Spleen (tissue), 11 donors: ENCODE data around the gene SUPT20HL2. TPM values are rescaled to one million over a fixed set of nuclear protein-coding genes. Genes with fewer than 3 reads are reported as not detected.

Experiments
- DNase-seq: peaks from one replicate; pipeline ENCODE4 v3.0.0-alpha.2; 2020
- H3K27ac ChIP-seq, 8 donors: fragments of 200-600 bp; sonication (generic) in 7 of 8; 1 replicate in 4 of 8; 2 replicates in 4 of 8; pipeline versions ENCODE4 v1.5.0 to v1.8.0; 2016 to 2021; ENCODE audit warnings: inconsistent platforms in 4 of 8, mild to moderate bottlenecking in 4 of 8, moderate library complexity in 1 of 8
- H3K27me3 ChIP-seq, 7 donors: fragments of 200-600 bp; sonication (generic) in 6 of 7; replicated peaks in 1 of 7; 1 replicate in 4 of 7; 2 replicates in 3 of 7; pipeline versions ENCODE4 v1.5.0 to v1.8.0; 2016 to 2021; ENCODE audit warnings: inconsistent platforms in 3 of 7, mild to moderate bottlenecking in 1 of 7
- H3K36me3 ChIP-seq, 6 donors: fragments of 200-600 bp; sonication (generic) in 5 of 6; 1 replicate in 4 of 6; 2 replicates in 2 of 6; pipeline versions ENCODE4 v1.5.0 to v1.8.0; 2016 to 2021; ENCODE audit warnings: inconsistent platforms in 2 of 6
- H3K4me1 ChIP-seq, 6 donors: fragments of 200-600 bp; sonication (generic) in 5 of 6; 1 replicate in 3 of 6; 2 replicates in 3 of 6; pipeline versions ENCODE4 v1.5.0 to v1.8.0; 2016 to 2021; ENCODE audit warnings: inconsistent platforms in 3 of 6
- H3K4me3 ChIP-seq, 8 donors: fragments of 200-600 bp; sonication (generic) in 7 of 8; 1 replicate in 4 of 8; 2 replicates in 4 of 8; pipeline versions ENCODE4 v1.5.0 to v1.8.0; 2016 to 2021; ENCODE audit warnings: inconsistent platforms in 4 of 8, mild to moderate bottlenecking in 4 of 8, moderate library complexity in 2 of 8
- H3K9me3 ChIP-seq, 8 donors: fragments of 200-600 bp; sonication (generic) in 7 of 8; 1 replicate in 4 of 8; 2 replicates in 4 of 8; pipeline versions ENCODE4 v1.5.0 to v1.8.0; 2016 to 2021; ENCODE audit warnings: inconsistent platforms in 4 of 8
- CTCF ChIP-seq, 11 experiments: fragments of 200-600 bp in 7 of 11; fragments of 450-650 bp in 4 of 11; sonication (generic) in 4 of 11; IDR thresholded peaks in 8 of 11; conservative IDR thresholded peaks in 3 of 11; 1 replicate in 7 of 11; 2 replicates in 4 of 11; pipeline versions ENCODE4 v1.4.0 to v1.8.0; 2016 to 2021; ENCODE audit warnings: antibody characterized with exemption in 11 of 11, inconsistent platforms in 4 of 11, mild to moderate bottlenecking in 1 of 11
- POLR2A ChIP-seq, 3 donors: fragments of 450-650 bp; IDR thresholded peaks; one replicate each; pipeline ENCODE4 v1.5.1; 2017; ENCODE audit warnings: antibody characterized with exemption in 3 of 3, mild to moderate bottlenecking in 1 of 3
- POLR2AphosphoS5 ChIP-seq, 3 donors: sonication (generic); formaldehyde crosslinking; IDR thresholded peaks; one replicate each; pipeline ENCODE4 v1.5.1; 2017; ENCODE audit warnings: antibody characterized with exemption in 3 of 3
- WGBS, 5 donors: extraction: QIAGEN DNeasy Blood & Tissue Kit in 3 of 5; methylation state at CpG; one replicate each; pipeline versions ENCODE4 v1.1.5 to v1.1.7; 2013 to 2018; 5-methylcytosine and 5-hydroxymethylcytosine counted together
- intact Hi-C: fragments of 100-400 bp; cut with DNase I; formaldehyde crosslinking; loops from one replicate; pipeline ENCODE4 v1.15.0; 2023; ENCODE audit warnings: low total_unique reads
- polyA plus RNA-seq, 3 donors: library from polyadenylated mRNA; stranded (reverse); fragments of 200-250 nt; gene quantifications; one replicate each; pipeline ENCODE4 v1.2.1, GENCODE V29; 2013
- total RNA-seq, 7 donors: library from RNA; depleted of rRNA in 3 of 7; stranded (reverse); fragments of >200 nt in 3 of 7; fragmentation: NEBNext Ultra II Directional in 4 of 7; extraction: Animal tissue kit (Norgen Biotek cat#: 25700) in 4 of 7; gene quantifications; one replicate each; pipeline versions ENCODE4 v1.1.0 to v1.2.1, GENCODE V29; 2016 to 2021
- donor health status: healthy with polysubstance abuse.
- donor health status: DM: no; HTN: no; CAD: no; lungs with moderate emphysema.
- donor health status: DM: no; HTN: no; CAD: no.
- donor health status: Bipolar disorder and iron deficiency.
- donor health status: healthy.
- donor health status: DM: no; HTN: no; CAD: no.
- donor health status: DM: yes; HTN: yes; CAD: no.

Gene SUPT20HL2
- total and polyA plus RNA-seq, 10 donors, result not detected

GRCh38 chrX:24355095-24355494 lies 41.2 kb upstream of the SUPT20HL2 start:
- TF ChIP-seq CTCF (IDR thresholded peaks at IDR 0.05 in 8 of 11, conservative IDR thresholded peaks at IDR 0.05 in 3 of 11) (no peak), POLR2A (IDR thresholded peaks at IDR 0.05) (no peak), POLR2AphosphoS5 (IDR thresholded peaks at IDR 0.05) (no peak)
- intact Hi-C loops, result no loop called here

GRCh38 chrX:24350217-24350616 lies 36.3 kb upstream of the SUPT20HL2 start:
- no peaks in the 10 kb centered on the region for H3K27me3 ChIP-seq
- no peak overlapping the region for H3K4me3 ChIP-seq
- WGBS, 5 donors, result 85 to 98% (median 97%) methylated on average over 3 to 4 of the region's 4 CpGs
- no peaks in the 10 kb centered on the region for H3K9me3 ChIP-seq
- DNase-seq, result no peak
- no peaks in the 10 kb centered on the region for H3K36me3 ChIP-seq
- H3K4me1 ChIP-seq, result no peaks in the 10 kb centered on the region
- intact Hi-C loops, result no loop called here
- TF ChIP-seq POLR2A (IDR thresholded peaks at IDR 0.05), result no peak
- TF ChIP-seq CTCF (IDR thresholded peaks at IDR 0.05 in 8 of 11, conservative IDR thresholded peaks at IDR 0.05 in 3 of 11), result no peak
- TF ChIP-seq POLR2AphosphoS5 (IDR thresholded peaks at IDR 0.05), result no peak
- H3K27ac ChIP-seq, result no peak overlapping the region

More at GRCh38 chrX:24355095-24355494, 41.2 kb upstream of the SUPT20HL2 start:
- WGBS, 5 donors, result 57 to 96% (median 89%) methylated on average over 1 to 8 of the region's 8 CpGs
- H3K27me3 ChIP-seq, result no peaks in the 10 kb centered on the region
- H3K4me1 ChIP-seq, result no peaks in the 10 kb centered on the region
- no peak for DNase-seq
- no peak overlapping the region for H3K27ac ChIP-seq
- H3K9me3 ChIP-seq, result peaks cover 0 to 6% (median 0%) of the 10 kb centered on the region in 8 donors
- H3K36me3 ChIP-seq, result no peaks in the 10 kb centered on the region
- no peak overlapping the region for H3K4me3 ChIP-seq

GRCh38 chrX:24347881-24348280 lies 34.0 kb upstream of the SUPT20HL2 start:
- Histone ChIP-seq H3K36me3 (no peaks in the 10 kb centered on the region), H3K4me1 (no peaks in the 10 kb centered on the region), H3K27ac (no peak overlapping the region), H3K9me3 (no peaks in the 10 kb centered on the region), H3K27me3 (no peaks in the 10 kb centered on the region), H3K4me3 (no peak overlapping the region)
- TF ChIP-seq CTCF (IDR thresholded peaks at IDR 0.05 in 8 of 11, conservative IDR thresholded peaks at IDR 0.05 in 3 of 11), result no peak
- TF ChIP-seq POLR2AphosphoS5 (IDR thresholded peaks at IDR 0.05), result no peak
- no peak for TF ChIP-seq POLR2A (IDR thresholded peaks at IDR 0.05)
- 47 to 86% (median 68%) methylated on average over 1 of the region's 1 CpG for WGBS, 5 donors
- DNase-seq, result no peak
- intact Hi-C loops, result no loop called here

GRCh38 chrX:24343719-24344118 lies 29.9 kb upstream of the SUPT20HL2 start:
- Histone ChIP-seq H3K27me3 (no peaks in the 10 kb centered on the region), H3K4me1 (no peaks in the 10 kb centered on the region), H3K36me3 (no peaks in the 10 kb centered on the region), H3K9me3 (no peaks in the 10 kb centered on the region), H3K27ac (no peak overlapping the region), H3K4me3 (no peak overlapping the region)
- 31 to 68% (median 58%) methylated on average over 9 of the region's 9 CpGs for WGBS, 5 donors
- TF ChIP-seq POLR2A (IDR thresholded peaks at IDR 0.05) (no peak), CTCF (IDR thresholded peaks at IDR 0.05 in 8 of 11, conservative IDR thresholded peaks at IDR 0.05 in 3 of 11) (no peak), POLR2AphosphoS5 (IDR thresholded peaks at IDR 0.05) (no peak)
- intact Hi-C loops, result no loop called here
- no peak for DNase-seq
